Prostate gland (tissue), 2 donors: ENCODE measurements around the gene GRN. TPM values are rescaled to one million over a fixed set of nuclear protein-coding genes. Genes with fewer than 3 reads are reported as not detected.

Experiments
- DNase-seq: peaks from one replicate; pipeline ENCODE4 v3.0.0-alpha.2; 2019; ENCODE audit warnings: low spot score
- H3K27ac ChIP-seq, 2 donors: fragments of 200-600 bp; sonication (generic); 2 replicates each; pipeline ENCODE4 v1.5.1; 2017 to 2019
- H3K27me3 ChIP-seq: fragments of 200-600 bp; sonication (generic); replicated peaks from 2 replicates; pipeline ENCODE4 v1.5.1; 2019; ENCODE audit not compliant: insufficient read depth
- H3K36me3 ChIP-seq, 2 donors: fragments of 200-600 bp; sonication (generic); 1 replicate in 1 of 2; 2 replicates in 1 of 2; pipeline versions ENCODE4 v1.5.1 to v1.8.1; 2017 to 2019
- H3K4me1 ChIP-seq: fragments of 200-600 bp; sonication (generic); replicated peaks from 2 replicates; pipeline ENCODE4 v1.5.1; 2019
- H3K4me3 ChIP-seq, 2 donors: fragments of 200-600 bp; sonication (generic); 2 replicates each; pipeline ENCODE4 v1.5.1; 2017 to 2019
- H3K9me3 ChIP-seq: fragments of 200-600 bp; sonication (generic); 2 replicates; pipeline ENCODE4 v1.5.1; 2017
- CTCF ChIP-seq, 4 experiments: fragments of 200-600 bp in 2 of 4; fragments of 450-650 bp in 2 of 4; sonication (generic) in 2 of 4; IDR thresholded peaks; 1 replicate in 3 of 4; 2 replicates in 1 of 4; pipeline ENCODE4 v1.5.1; 2016 to 2019; ENCODE audit warnings: antibody characterized with exemption in 4 of 4, mild to moderate bottlenecking in 2 of 4, moderate library complexity in 2 of 4
- POLR2A ChIP-seq: fragments of 450-650 bp; IDR thresholded peaks from one replicate; pipeline ENCODE4 v1.6.1; 2016; ENCODE audit warnings: antibody characterized with exemption, mild to moderate bottlenecking
- POLR2AphosphoS5 ChIP-seq: sonication (generic); formaldehyde crosslinking; IDR thresholded peaks from one replicate; pipeline ENCODE4 v1.6.1; 2017; ENCODE audit warnings: antibody characterized with exemption
- whole genome bisulfite sequencing: methylation state at CpG from one replicate; pipeline ENCODE4 v1.1.5; 2018; 5-methylcytosine and 5-hydroxymethylcytosine counted together
- intact Hi-C: fragments of 100-400 bp; cut with DNase I; formaldehyde crosslinking; loops from one replicate; pipeline ENCODE4 v1.14.2; 2022
- total RNA-seq, 2 donors: library from RNA; depleted of rRNA; stranded (reverse); fragments of >200 nt; gene quantifications; one replicate each; pipeline ENCODE4 v1.1.0, GENCODE V29; 2016

The GRN gene
- total RNA-seq, 2 donors from 2014 or later: 319 to 404 TPM

GRCh38 chr17:44375196-44376017 lies 30.3 kb downstream of the GRN start:
- H3K9me3 ChIP-seq: no peaks in the 10 kb centered on the region
- no peak for DNase-seq
- intact Hi-C loops: no loop called here
- no peak for TF ChIP-seq POLR2AphosphoS5
- no peak for TF ChIP-seq CTCF (IDR thresholded peaks at IDR 0.05)
- no peak for TF ChIP-seq POLR2A
- no peak overlapping the region for H3K27ac ChIP-seq
- no peak overlapping the region for H3K4me3 ChIP-seq
- H3K4me1 ChIP-seq: no peaks in the 10 kb centered on the region
- WGBS: 46% methylated on average over 20 of the region's 22 CpGs
- H3K27me3 ChIP-seq: no peaks in the 10 kb centered on the region
- H3K36me3 ChIP-seq: no peaks in the 10 kb centered on the region

- Histone ChIP-seq H3K4me3 (no peak overlapping the region), H3K36me3 (no peaks in the 10 kb centered on the region), H3K9me3 (no peaks in the 10 kb centered on the region), H3K4me1 (no peaks in the 10 kb centered on the region), H3K27ac (no peak overlapping the region), H3K27me3 (no peaks in the 10 kb centered on the region)
- intact Hi-C loops: no loop called here
- DNase-seq: no peak
- WGBS: 15% methylated on average over 5 of the region's 5 CpGs
- TF ChIP-seq CTCF (IDR thresholded peaks at IDR 0.05) (no peak), POLR2A (no peak), POLR2AphosphoS5 (no peak)
Observed at GRCh38 chr17:44376124-44376523, 31.0 kb downstream of the GRN start.

- intact Hi-C loops: no loop called here
- no peak for DNase-seq
- WGBS: 82% methylated on average over 12 of the region's 12 CpGs
- no peaks in the 10 kb centered on the region for H3K4me1 ChIP-seq
- no peak overlapping the region for H3K27ac ChIP-seq
- H3K9me3 ChIP-seq: no peaks in the 10 kb centered on the region
- no peak overlapping the region for H3K4me3 ChIP-seq
- no peak for TF ChIP-seq POLR2AphosphoS5
- no peak for TF ChIP-seq CTCF (IDR thresholded peaks at IDR 0.05)
- no peak for TF ChIP-seq POLR2A
- no peaks in the 10 kb centered on the region for H3K36me3 ChIP-seq
- no peaks in the 10 kb centered on the region for H3K27me3 ChIP-seq
Observed at GRCh38 chr17:44376779-44377178, 31.7 kb downstream of the GRN start.

GRCh38 chr17:44378171-44378705 lies 33.1 kb downstream of the GRN start:
- Histone ChIP-seq H3K27ac (no peak overlapping the region), H3K9me3 (no peaks in the 10 kb centered on the region), H3K4me1 (no peaks in the 10 kb centered on the region), H3K4me3 (no peak overlapping the region), H3K27me3 (no peaks in the 10 kb centered on the region), H3K36me3 (no peaks in the 10 kb centered on the region)
- 90% methylated on average over 14 of the region's 14 CpGs for WGBS
- DNase-seq: no peak
- TF ChIP-seq POLR2AphosphoS5 (no peak), CTCF (IDR thresholded peaks at IDR 0.05) (no peak), POLR2A (no peak)
- intact Hi-C loops: no loop called here

GRCh38 chr17:44379887-44380286 lies 34.8 kb downstream of the GRN start:
- no peak for DNase-seq
- Histone ChIP-seq H3K36me3 (no peaks in the 10 kb centered on the region), H3K4me3 (no peak overlapping the region), H3K9me3 (no peaks in the 10 kb centered on the region), H3K27me3 (no peaks in the 10 kb centered on the region), H3K27ac (no peak overlapping the region), H3K4me1 (no peaks in the 10 kb centered on the region)
- 91% methylated on average over 8 of the region's 10 CpGs for WGBS
- intact Hi-C loops: no loop called here
- TF ChIP-seq CTCF (IDR thresholded peaks at IDR 0.05) (no peak), POLR2AphosphoS5 (no peak), POLR2A (no peak)
